ENCODE results near the gene CD300LB. TPM values are rescaled to one million over a fixed set of nuclear protein-coding genes. Genes with fewer than 3 reads are reported as not detected.
"Not testable (repeated sequence)": the region's sequence is repeated elsewhere in the genome, so short reads cannot be mapped to it uniquely, and the experiment has no call there.

The CD300LB gene
- total and polyA plus RNA-seq, 10 donors = 0.47 to 5.6 (median 2.0) TPM

GRCh38 chr17:74512036-74512435, 19.2 kb downstream of the CD300LB start:
- Histone ChIP-seq H3K36me3 (no peaks in the 10 kb centered on the region), H3K4me3 (no peak overlapping the region), H3K4me1 (peaks cover 0 to 12% (median 2%) of the 10 kb centered on the region in 6 donors), H3K27ac (peak overlapping the region in 2 of 8 donors; percentile 15 to 35), H3K9me3 (no peaks in the 10 kb centered on the region), H3K27me3 (replicated peaks in 1 of 7) (peaks cover 0 to 12% (median 0%) of the 10 kb centered on the region in 7 donors)
- intact Hi-C loops (cut with DNase I; ENCODE audit: low total_unique reads) = no loop called here
- WGBS, 5 donors = 88 to 96% (median 90%) methylated on average over 2 of the region's 2 CpGs
- DNase-seq = no peak
- TF ChIP-seq POLR2A (IDR thresholded peaks at IDR 0.05) (no peak), CTCF (IDR thresholded peaks at IDR 0.05 in 8 of 11, conservative IDR thresholded peaks at IDR 0.05 in 3 of 11) (no peak), POLR2AphosphoS5 (IDR thresholded peaks at IDR 0.05) (no peak)

GRCh38 chr17:74508156-74508555, 23.1 kb downstream of the CD300LB start:
- Histone ChIP-seq H3K27me3 (replicated peaks in 1 of 7) (peaks cover 0 to 12% (median 0%) of the 10 kb centered on the region in 7 donors), H3K4me3 (no peak overlapping the region)
- TF ChIP-seq POLR2AphosphoS5 (IDR thresholded peaks at IDR 0.05) = no peak
- TF ChIP-seq CTCF (IDR thresholded peaks at IDR 0.05 in 8 of 11, conservative IDR thresholded peaks at IDR 0.05 in 3 of 11) = no peak
- TF ChIP-seq POLR2A (IDR thresholded peaks at IDR 0.05) = no peak

GRCh38 chr17:74503949-74504348, 27.3 kb downstream of the CD300LB start:
- H3K27ac ChIP-seq; H3K27me3 ChIP-seq (replicated peaks in 1 of 7); H3K4me3 ChIP-seq; H3K9me3 ChIP-seq; H3K4me1 ChIP-seq; DNase-seq; H3K36me3 ChIP-seq; intact Hi-C loops (cut with DNase I; ENCODE audit: low total_unique reads): not testable (repeated sequence)
- 59 to 89% (median 72%) methylated on average over 5 of the region's 5 CpGs for WGBS, 5 donors

More at GRCh38 chr17:74508156-74508555, 23.1 kb downstream of the CD300LB start:
- Histone ChIP-seq H3K27ac (no peak overlapping the region), H3K4me1 (peaks cover 0 to 10% (median 2%) of the 10 kb centered on the region in 6 donors), H3K9me3 (no peaks in the 10 kb centered on the region), H3K36me3 (no peaks in the 10 kb centered on the region)
- DNase-seq = no peak
- intact Hi-C loops (cut with DNase I; ENCODE audit: low total_unique reads) = no loop called here

- DNase-seq = no peak
- Histone ChIP-seq H3K9me3 (no peaks in the 10 kb centered on the region), H3K4me1 (no peaks in the 10 kb centered on the region), H3K27ac (no peak overlapping the region), H3K4me3 (no peak overlapping the region), H3K36me3 (no peaks in the 10 kb centered on the region), H3K27me3 (replicated peaks in 1 of 7) (no peaks in the 10 kb centered on the region)
- TF ChIP-seq CTCF (IDR thresholded peaks at IDR 0.05 in 8 of 11, conservative IDR thresholded peaks at IDR 0.05 in 3 of 11) (no peak), POLR2A (IDR thresholded peaks at IDR 0.05) (no peak), POLR2AphosphoS5 (IDR thresholded peaks at IDR 0.05) (no peak)
- 76 to 87% (median 77%) methylated on average over 6 of the region's 6 CpGs for WGBS, 5 donors
- intact Hi-C loops (cut with DNase I; ENCODE audit: low total_unique reads) = no loop called here
These were observed 28.4 kb downstream of the CD300LB start for GRCh38 chr17:74502861-74503260.

GRCh38 chr17:74499992-74500391, 31.3 kb downstream of the CD300LB start:
- no peak overlapping the region for H3K27ac ChIP-seq
- H3K4me3 ChIP-seq = no peak overlapping the region
- intact Hi-C loops (cut with DNase I; ENCODE audit: low total_unique reads) = loop anchor here (10.0 kb wide), 1 partner anchor 125 kb away; no protein-coding TSS in a partner anchor
- peaks cover 0 to 4% (median 0%) of the 10 kb centered on the region in 6 donors for H3K4me1 ChIP-seq
- no peaks in the 10 kb centered on the region for H3K9me3 ChIP-seq
- TF ChIP-seq POLR2AphosphoS5 (IDR thresholded peaks at IDR 0.05) (no peak), POLR2A (IDR thresholded peaks at IDR 0.05) (no peak), CTCF (IDR thresholded peaks at IDR 0.05 in 8 of 11, conservative IDR thresholded peaks at IDR 0.05 in 3 of 11) (no peak)
- H3K36me3 ChIP-seq = no peaks in the 10 kb centered on the region
- 85 to 90% (median 86%) methylated on average over 3 of the region's 3 CpGs for WGBS, 5 donors
- no peak for DNase-seq
- peaks cover 0 to 5% (median 0%) of the 10 kb centered on the region in 7 donors for H3K27me3 ChIP-seq (replicated peaks in 1 of 7)

All from spleen (tissue), 11 donors.